Measurements from ENCODE around the gene RAB11FIP2. TPM values are rescaled to one million over a fixed set of nuclear protein-coding genes. Genes with fewer than 3 reads are reported as not detected.

RAB11FIP2 gene
- total RNA-seq, 2 experiments from 2014 or later: 6.6 to 9.7 TPM

DNA sequence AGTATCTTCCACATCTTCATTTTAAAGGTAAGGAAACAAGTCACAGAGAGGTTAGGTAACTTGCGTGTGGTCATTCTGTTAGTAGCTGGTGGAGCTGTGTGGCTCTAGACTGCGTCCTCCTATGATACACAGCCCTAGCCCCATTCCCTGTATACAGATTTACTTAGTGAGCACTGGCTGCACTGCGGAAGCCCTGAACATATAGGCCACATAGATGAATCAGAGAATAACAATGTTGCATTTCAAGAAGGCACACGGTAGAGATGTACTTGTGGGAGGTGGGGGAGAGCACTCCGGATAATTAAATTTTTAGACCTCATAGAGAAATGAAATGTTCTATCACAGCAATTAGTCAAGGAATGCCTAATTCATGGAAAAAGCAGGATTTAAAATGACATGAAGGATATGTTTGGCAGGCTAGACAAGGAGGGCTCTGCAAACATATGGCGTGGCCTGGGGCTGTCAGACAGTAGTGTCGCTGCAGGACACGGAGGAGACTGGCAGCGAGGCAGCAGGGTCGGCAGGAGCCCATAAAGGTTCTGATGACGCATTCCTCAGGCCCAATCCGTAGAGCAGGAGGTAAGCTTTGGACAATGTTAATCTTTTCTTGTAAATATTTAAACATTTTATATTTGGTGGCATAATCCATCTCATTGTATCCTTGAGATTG lies 29.5 kb downstream of the RAB11FIP2 start:
- POLR2A ChIA-PET: no interaction called here
- no peak for DNase-seq
- no peak overlapping the region for H3K4me3 Mint-ChIP-seq
- TF ChIP-seq, protein P1, sequence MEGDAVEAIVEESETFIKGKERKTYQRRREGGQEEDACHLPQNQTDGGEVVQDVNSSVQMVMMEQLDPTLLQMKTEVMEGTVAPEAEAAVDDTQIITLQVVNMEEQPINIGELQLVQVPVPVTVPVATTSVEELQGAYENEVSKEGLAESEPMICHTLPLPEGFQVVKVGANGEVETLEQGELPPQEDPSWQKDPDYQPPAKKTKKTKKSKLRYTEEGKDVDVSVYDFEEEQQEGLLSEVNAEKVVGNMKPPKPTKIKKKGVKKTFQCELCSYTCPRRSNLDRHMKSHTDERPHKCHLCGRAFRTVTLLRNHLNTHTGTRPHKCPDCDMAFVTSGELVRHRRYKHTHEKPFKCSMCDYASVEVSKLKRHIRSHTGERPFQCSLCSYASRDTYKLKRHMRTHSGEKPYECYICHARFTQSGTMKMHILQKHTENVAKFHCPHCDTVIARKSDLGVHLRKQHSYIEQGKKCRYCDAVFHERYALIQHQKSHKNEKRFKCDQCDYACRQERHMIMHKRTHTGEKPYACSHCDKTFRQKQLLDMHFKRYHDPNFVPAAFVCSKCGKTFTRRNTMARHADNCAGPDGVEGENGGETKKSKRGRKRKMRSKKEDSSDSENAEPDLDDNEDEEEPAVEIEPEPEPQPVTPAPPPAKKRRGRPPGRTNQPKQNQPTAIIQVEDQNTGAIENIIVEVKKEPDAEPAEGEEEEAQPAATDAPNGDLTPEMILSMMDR (IDR thresholded peaks at IDR 0.05): no peak
- H3K4me1 Mint-ChIP-seq (ENCODE audit: low read depth): no peaks in the 10 kb centered on the region
- H3K36me3 Mint-ChIP-seq (ENCODE audit: low read depth): peaks cover 9% of the 10 kb centered on the region
- H3K27ac Mint-ChIP-seq: no peak overlapping the region
- H3K27me3 Mint-ChIP-seq: no peaks in the 10 kb centered on the region
- no peaks in the 10 kb centered on the region for H3K9me3 Mint-ChIP-seq
- intact Hi-C loops (cut with micrococcal nuclease): no loop called here
- ATAC-seq: no peak
- CTCF ChIA-PET: no interaction called here

DNA sequence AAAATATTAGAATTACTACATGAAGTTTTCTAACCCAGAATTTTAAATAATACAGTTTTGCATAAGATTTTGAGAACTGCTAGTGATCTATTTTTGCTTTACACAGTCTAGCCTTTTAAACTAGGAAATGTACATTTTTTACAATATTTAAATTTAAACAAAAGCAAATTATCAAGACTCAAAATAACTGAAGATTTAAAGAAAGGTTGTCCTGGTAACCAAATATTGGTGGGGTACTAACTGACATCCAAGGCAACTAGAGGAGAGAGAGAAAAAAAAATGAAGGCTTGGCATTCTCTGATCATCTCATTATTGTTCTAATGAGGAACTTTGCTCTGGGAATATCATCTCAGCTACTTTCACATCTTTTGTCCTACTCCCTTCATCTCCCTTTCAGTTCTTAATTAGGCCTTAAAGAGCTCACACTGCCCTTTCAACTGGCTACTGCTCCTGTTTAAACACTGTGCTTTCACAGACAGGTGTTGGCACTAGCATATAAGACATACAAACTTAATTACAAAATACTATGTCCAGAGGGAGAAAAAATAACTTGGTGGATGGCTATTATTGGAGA lies 33.7 kb downstream of the RAB11FIP2 start:
- ATAC-seq: no peak
- Mint-ChIP-seq H3K9me3 (no peaks in the 10 kb centered on the region), H3K27ac (no peak overlapping the region), H3K4me3 (no peak overlapping the region), H3K4me1 (ENCODE audit: low read depth) (peaks cover 3% of the 10 kb centered on the region), H3K36me3 (ENCODE audit: low read depth) (peaks cover 13% of the 10 kb centered on the region), H3K27me3 (no peaks in the 10 kb centered on the region)
- TF ChIP-seq, protein P1 (IDR thresholded peaks at IDR 0.05): no peak
- POLR2A ChIA-PET: no interaction called here
- no peak for DNase-seq
- intact Hi-C loops (cut with micrococcal nuclease): no loop called here
- CTCF ChIA-PET: no interaction called here

DNA sequence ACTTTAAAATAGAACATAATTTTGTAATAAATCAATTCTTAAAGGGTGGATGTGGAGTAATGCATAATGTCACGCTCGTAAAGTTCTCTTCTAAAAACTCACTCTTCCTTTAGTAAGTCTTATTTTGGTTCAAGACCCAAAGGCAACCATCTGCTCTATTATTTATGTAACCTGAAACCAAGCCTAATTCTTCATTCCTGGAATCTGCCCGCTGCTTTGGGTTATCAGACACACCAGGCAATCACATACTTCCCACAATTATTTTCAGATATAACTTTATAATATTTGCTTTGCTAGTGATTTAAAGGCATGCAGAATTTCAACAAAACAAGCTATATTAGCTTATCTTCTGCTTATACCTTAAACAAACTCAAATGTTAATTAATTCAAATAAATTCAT lies 39.0 kb downstream of the RAB11FIP2 start:
- Mint-ChIP-seq H3K27me3 (no peaks in the 10 kb centered on the region), H3K4me1 (ENCODE audit: low read depth) (peaks cover 8% of the 10 kb centered on the region), H3K4me3 (no peak overlapping the region), H3K36me3 (ENCODE audit: low read depth) (peaks cover 30% of the 10 kb centered on the region), H3K27ac (no peak overlapping the region), H3K9me3 (no peaks in the 10 kb centered on the region)
- CTCF ChIA-PET: no interaction called here
- TF ChIP-seq, protein P1 (IDR thresholded peaks at IDR 0.05): no peak
- ATAC-seq (no peak), DNase-seq (no peak)
- POLR2A ChIA-PET: no interaction called here
- intact Hi-C loops (cut with micrococcal nuclease): no loop called here

DNA sequence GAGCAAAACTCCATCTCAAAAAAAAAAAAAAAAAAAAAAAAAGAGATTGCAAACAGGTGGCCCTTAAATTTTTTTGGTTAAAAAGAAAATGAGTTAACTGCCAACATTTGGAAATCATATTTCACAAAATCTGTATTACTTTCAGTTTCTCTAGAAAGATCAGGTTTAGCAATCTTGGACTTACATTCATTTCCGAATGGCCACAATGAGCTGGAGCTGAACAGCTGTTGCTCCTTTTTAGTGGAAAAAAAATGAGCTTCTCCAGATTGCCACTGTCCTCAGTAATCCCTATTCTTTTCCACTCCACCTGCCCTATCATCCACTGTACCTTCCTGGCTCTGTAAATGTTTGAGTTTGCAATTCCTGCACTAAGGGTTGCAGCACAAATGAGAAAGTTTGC lies 43.6 kb downstream of the RAB11FIP2 start:
- no peak for DNase-seq
- intact Hi-C loops (cut with micrococcal nuclease): no loop called here

DNA sequence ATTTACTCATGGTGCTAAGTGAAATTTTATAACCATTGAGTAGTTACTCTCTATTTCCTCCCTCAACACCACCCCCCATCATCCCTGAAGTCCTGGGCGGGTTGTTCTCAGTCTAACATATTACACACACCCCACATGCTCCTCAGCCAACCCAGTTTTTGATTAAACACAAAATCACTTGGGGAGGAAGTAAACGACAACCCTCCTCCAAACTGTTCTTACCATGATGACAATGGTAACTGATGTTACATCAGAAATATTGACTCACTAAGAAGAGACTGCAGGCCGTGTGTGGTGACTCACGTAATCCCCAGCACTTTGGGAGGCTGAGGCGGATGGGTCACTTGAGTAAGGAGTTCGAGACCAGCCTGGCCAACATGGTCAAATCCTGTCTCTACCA lies 44.2 kb downstream of the RAB11FIP2 start:
- peak; percentile 91 for ATAC-seq

More for the DNA sequence above, 43.6 kb downstream of the RAB11FIP2 start:
- Mint-ChIP-seq H3K4me1 (ENCODE audit: low read depth) (peaks cover 10% of the 10 kb centered on the region), H3K27me3 (no peaks in the 10 kb centered on the region), H3K27ac (peak overlapping the region; percentile 42), H3K9me3 (no peaks in the 10 kb centered on the region), H3K36me3 (ENCODE audit: low read depth) (peaks cover 40% of the 10 kb centered on the region), H3K4me3 (no peak overlapping the region)
- POLR2A ChIA-PET: no interaction called here
- no peak for ATAC-seq
- CTCF ChIA-PET: no interaction called here
- TF ChIP-seq, protein P1 (IDR thresholded peaks at IDR 0.05): no peak

More for the DNA sequence above, 44.2 kb downstream of the RAB11FIP2 start:
- TF ChIP-seq, protein P1 (IDR thresholded peaks at IDR 0.05): no peak
- H3K9me3 Mint-ChIP-seq: no peaks in the 10 kb centered on the region
- POLR2A ChIA-PET: no interaction called here
- no peak overlapping the region for H3K4me3 Mint-ChIP-seq
- peak; percentile 28 for DNase-seq
- peak overlapping the region; percentile 35 for H3K27ac Mint-ChIP-seq
- peaks cover 40% of the 10 kb centered on the region for H3K36me3 Mint-ChIP-seq (ENCODE audit: low read depth)
- CTCF ChIA-PET: no interaction called here
- intact Hi-C loops (cut with micrococcal nuclease): no loop called here
- no peaks in the 10 kb centered on the region for H3K27me3 Mint-ChIP-seq
- peaks cover 10% of the 10 kb centered on the region for H3K4me1 Mint-ChIP-seq (ENCODE audit: low read depth)

All from activated CD8-positive, alpha-beta T cell treated with anti-CD3 and anti-CD28 coated beads for 36 hours (primary cell).